HepG2 (cell line): Measurements from ENCODE around the gene MYOZ1.

Source experiments
- FOXP1 ChIP-seq, 2 experiments: fragments of 450-650 bp in 1 of 2; IDR thresholded peaks; 2 replicates each; pipeline ENCODE4 v1.6.1; 2017 to 2018; ENCODE audit warnings: antibody characterized with exemption in 1 of 2
- POLR2A ChIP-seq, 2 experiments: IDR thresholded peaks; 2 replicates each; pipeline ENCODE4 v1.6.1; 2011; ENCODE audit warnings: low read depth in 2 of 2, low read length in 2 of 2, mild to moderate bottlenecking in 1 of 2, moderate library complexity in 1 of 2; ENCODE audit not compliant: insufficient read depth in 1 of 2
- TAF1 ChIP-seq: sonication (generic); formaldehyde crosslinking; IDR thresholded peaks from 2 replicates; pipeline ENCODE4 v1.4.0; 2020; ENCODE audit warnings: missing genetic modification reagents
- ZFAT ChIP-seq: sonication (generic); formaldehyde crosslinking; conservative IDR thresholded peaks from 2 replicates; pipeline ENCODE4 v1.8.1; 2023; ENCODE audit warnings: missing genetic modification reagents, inconsistent platforms
- ZNF230 ChIP-seq: sonication (generic); formaldehyde crosslinking; IDR thresholded peaks from 2 replicates; pipeline ENCODE4 v1.4.0; 2020; ENCODE audit warnings: mild to moderate bottlenecking, missing genetic modification reagents
- TF ChIP-seq, protein P1 (sequence below): sonication (generic); formaldehyde crosslinking; IDR thresholded peaks from 2 replicates; pipeline ENCODE4 v1.4.0; 2020; ENCODE audit warnings: missing genetic modification reagents

GRCh38 chr10:73589563-73590126, 51.6 kb downstream of the MYOZ1 start:
- TF ChIP-seq POLR2A (IDR thresholded peaks at IDR 0.05; ENCODE audit: insufficient read depth in 1 of 2, low read depth in 2 of 2, low read length in 2 of 2), result no peak
- TF ChIP-seq ZNF230 (CRISPR knock-in tag), result no peak
- TF ChIP-seq TAF1 (CRISPR knock-in tag), result no peak
- TF ChIP-seq FOXP1 (IDR thresholded peaks at IDR 0.05), result no peak
- no peak for TF ChIP-seq FOXP1 (CRISPR knock-in tag; IDR thresholded peaks at IDR 0.05)
- no peak for TF ChIP-seq ZFAT (CRISPR knock-in tag)
- TF ChIP-seq, protein P1, sequence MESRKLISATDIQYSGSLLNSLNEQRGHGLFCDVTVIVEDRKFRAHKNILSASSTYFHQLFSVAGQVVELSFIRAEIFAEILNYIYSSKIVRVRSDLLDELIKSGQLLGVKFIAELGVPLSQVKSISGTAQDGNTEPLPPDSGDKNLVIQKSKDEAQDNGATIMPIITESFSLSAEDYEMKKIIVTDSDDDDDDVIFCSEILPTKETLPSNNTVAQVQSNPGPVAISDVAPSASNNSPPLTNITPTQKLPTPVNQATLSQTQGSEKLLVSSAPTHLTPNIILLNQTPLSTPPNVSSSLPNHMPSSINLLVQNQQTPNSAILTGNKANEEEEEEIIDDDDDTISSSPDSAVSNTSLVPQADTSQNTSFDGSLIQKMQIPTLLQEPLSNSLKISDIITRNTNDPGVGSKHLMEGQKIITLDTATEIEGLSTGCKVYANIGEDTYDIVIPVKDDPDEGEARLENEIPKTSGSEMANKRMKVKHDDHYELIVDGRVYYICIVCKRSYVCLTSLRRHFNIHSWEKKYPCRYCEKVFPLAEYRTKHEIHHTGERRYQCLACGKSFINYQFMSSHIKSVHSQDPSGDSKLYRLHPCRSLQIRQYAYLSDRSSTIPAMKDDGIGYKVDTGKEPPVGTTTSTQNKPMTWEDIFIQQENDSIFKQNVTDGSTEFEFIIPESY, result no peak
